RWPE2 (cell line): ENCODE results near the gene IGDCC3.

Source experiments
- ATAC-seq: fragments of 200-7000 bp; cut with Tn5 transposase; 3 replicates; pipeline ENCODE4 v1.9.1; 2021; ENCODE audit warnings: low read depth
- DNase-seq: peaks from one replicate; pipeline ENCODE4 v3.0.0-alpha.2; 2020; ENCODE audit warnings: low spot score
- H3K27ac ChIP-seq: fragments of 450-650 bp; 2 replicates; pipeline ENCODE4 v1.5.1; 2017; ENCODE audit warnings: mild to moderate bottlenecking; ENCODE audit not compliant: poor library complexity, severe bottlenecking
- H3K27me3 ChIP-seq: fragments of 250-450 bp; sonication (Bioruptor Pico); 2 replicates; pipeline ENCODE4 v1.5.1; 2021; ENCODE audit warnings: mild to moderate bottlenecking, moderate library complexity; ENCODE audit not compliant: insufficient read depth, poor library complexity, severe bottlenecking
- H3K36me3 ChIP-seq: fragments of 250-450 bp; sonication (Bioruptor Pico); 2 replicates; pipeline ENCODE4 v1.5.1; 2020; ENCODE audit warnings: low read depth, mild to moderate bottlenecking, moderate library complexity
- H3K4me1 ChIP-seq: fragments of 250-450 bp; sonication (Bioruptor Pico); 2 replicates; pipeline ENCODE4 v1.5.1; 2021; ENCODE audit warnings: mild to moderate bottlenecking, moderate library complexity; ENCODE audit not compliant: insufficient read depth, poor library complexity, severe bottlenecking
- H3K4me3 ChIP-seq: fragments of 250-450 bp; sonication (Bioruptor Pico); 2 replicates; pipeline ENCODE4 v1.5.1; 2021; ENCODE audit warnings: mild to moderate bottlenecking, moderate library complexity; ENCODE audit not compliant: severe bottlenecking
- H3K9me3 ChIP-seq: fragments of 250-450 bp; sonication (Bioruptor Pico); 2 replicates; pipeline ENCODE4 v1.5.1; 2021; ENCODE audit warnings: mild to moderate bottlenecking, moderate library complexity; ENCODE audit not compliant: severe bottlenecking
- TF ChIP-seq, protein P1 (sequence below): fragments of 450-650 bp; IDR thresholded peaks from one replicate; pipeline ENCODE4 v1.5.1; 2017; ENCODE audit warnings: mild to moderate bottlenecking, moderate library complexity; ENCODE audit not compliant: poor library complexity, severe bottlenecking

IGDCC3 gene

DNA sequence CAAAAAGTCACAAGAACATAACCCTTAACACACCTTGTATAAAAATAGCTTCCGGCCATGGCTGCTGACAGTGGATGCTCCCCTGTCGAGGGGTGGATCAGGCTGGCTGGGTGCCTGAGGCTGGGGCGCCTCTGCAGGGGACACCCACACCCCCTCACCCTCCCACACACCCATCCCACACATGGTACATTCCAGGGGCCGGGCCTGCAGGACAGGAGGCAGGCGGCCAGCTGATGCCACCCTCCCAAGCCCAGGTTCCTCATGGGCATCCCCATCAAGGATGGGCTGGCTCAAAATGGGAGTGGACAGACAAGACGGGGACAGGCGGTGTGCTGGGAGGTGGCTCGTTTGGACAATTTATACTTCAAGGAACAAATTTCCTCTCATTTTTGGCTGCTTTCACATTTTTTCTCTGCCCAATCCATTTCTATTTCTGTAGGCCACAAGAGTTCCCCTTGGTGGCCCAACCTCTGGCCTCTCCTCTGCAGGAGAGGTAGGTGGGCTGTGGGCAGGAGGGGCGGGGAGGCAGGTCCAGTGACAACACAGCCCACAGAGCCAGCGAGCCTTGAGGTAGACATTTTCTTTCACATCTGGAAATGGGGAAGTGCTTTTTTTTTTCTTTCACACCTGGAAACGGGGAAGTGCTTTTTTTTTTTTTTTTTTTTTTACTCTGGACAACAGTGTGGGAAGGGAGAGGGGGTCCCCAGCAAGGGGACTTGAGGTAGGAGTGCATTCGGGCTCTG is 50.0 kb downstream of the IGDCC3 start:
- no peak for ATAC-seq
- DNase-seq = no peak
- Histone ChIP-seq H3K4me3 (no peak overlapping the region), H3K9me3 (no peaks in the 10 kb centered on the region), H3K27me3 (no peaks in the 10 kb centered on the region), H3K27ac (no peak overlapping the region), H3K36me3 (no peaks in the 10 kb centered on the region), H3K4me1 (no peaks in the 10 kb centered on the region)
- TF ChIP-seq, protein P1, sequence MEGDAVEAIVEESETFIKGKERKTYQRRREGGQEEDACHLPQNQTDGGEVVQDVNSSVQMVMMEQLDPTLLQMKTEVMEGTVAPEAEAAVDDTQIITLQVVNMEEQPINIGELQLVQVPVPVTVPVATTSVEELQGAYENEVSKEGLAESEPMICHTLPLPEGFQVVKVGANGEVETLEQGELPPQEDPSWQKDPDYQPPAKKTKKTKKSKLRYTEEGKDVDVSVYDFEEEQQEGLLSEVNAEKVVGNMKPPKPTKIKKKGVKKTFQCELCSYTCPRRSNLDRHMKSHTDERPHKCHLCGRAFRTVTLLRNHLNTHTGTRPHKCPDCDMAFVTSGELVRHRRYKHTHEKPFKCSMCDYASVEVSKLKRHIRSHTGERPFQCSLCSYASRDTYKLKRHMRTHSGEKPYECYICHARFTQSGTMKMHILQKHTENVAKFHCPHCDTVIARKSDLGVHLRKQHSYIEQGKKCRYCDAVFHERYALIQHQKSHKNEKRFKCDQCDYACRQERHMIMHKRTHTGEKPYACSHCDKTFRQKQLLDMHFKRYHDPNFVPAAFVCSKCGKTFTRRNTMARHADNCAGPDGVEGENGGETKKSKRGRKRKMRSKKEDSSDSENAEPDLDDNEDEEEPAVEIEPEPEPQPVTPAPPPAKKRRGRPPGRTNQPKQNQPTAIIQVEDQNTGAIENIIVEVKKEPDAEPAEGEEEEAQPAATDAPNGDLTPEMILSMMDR = no peak

DNA sequence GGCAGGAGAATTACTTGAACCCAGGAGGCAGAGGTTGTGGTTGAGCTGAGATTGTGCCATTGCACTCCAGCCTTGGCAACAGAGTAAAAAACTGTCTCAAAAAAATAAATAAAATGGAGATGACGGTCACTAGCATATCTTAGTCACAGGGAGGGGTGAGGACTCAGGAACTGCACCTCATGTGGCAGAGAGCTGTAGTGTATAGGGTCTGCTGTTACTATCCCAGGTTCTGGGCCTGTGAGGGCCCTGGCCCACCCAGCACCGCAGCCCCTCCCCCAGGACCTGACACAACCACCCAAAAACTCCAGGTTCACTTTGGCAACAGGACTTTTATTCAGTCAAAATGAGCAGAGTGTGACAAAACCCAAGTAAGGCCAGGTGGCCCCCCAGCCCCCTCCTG is 51.0 kb downstream of the IGDCC3 start:
- Histone ChIP-seq H3K27ac (no peak overlapping the region), H3K36me3 (no peaks in the 10 kb centered on the region), H3K4me3 (no peak overlapping the region), H3K4me1 (no peaks in the 10 kb centered on the region), H3K9me3 (no peaks in the 10 kb centered on the region), H3K27me3 (no peaks in the 10 kb centered on the region)
- no peak for ATAC-seq
- DNase-seq = no peak
- TF ChIP-seq, protein P1 = no peak

DNA sequence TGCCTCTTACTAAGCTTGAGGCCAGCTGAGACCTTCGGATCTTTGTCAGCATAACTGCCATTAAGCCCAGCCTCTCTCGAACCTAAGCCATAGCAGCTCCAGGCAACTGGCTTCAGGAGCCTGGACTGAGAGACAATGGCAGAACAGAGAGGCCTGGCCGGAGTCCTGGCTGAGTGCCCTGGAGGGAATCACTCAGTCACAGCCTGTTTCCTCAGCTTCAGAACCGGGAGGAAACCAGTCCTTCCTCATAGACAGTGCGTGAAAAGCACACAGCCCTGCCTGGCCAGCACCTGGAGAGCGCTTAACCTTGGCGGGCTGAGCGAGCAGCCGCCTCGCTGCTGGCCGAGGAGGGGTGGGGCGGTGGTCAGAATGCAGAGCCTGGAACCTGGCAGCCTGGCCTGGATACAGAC is 51.7 kb downstream of the IGDCC3 start:
- Histone ChIP-seq H3K9me3 (no peaks in the 10 kb centered on the region), H3K27me3 (no peaks in the 10 kb centered on the region), H3K27ac (no peak overlapping the region), H3K4me3 (no peak overlapping the region), H3K4me1 (no peaks in the 10 kb centered on the region), H3K36me3 (no peaks in the 10 kb centered on the region)
- TF ChIP-seq, protein P1 = no peak
- DNase-seq = no peak
- 0 out of 3 replicates have a peak, but pooled peaks have one; percentile 21 for ATAC-seq

DNA sequence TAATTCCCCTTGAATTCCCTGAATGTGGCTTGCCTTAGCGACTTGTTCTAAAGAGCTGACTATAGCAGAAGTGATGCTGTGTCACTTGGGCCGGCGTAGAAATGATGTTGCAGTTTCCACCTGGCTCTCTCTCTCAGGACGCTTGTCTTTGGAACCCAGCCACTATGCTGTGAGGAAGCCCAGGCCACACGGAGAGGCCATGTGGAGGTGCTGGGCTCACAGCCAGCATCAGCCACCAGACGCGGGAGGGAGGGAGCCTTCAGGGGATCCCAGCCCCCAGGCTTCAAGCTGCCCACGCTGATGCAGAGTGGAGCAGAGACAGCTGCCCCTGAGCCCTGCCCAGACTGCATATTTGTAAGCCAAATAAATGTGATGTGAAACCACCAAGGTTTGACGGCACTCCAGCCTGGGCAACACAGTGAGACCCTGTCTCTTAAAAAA is 54.7 kb downstream of the IGDCC3 start:
- Histone ChIP-seq H3K9me3 (no peaks in the 10 kb centered on the region), H3K4me3 (no peak overlapping the region), H3K36me3 (no peaks in the 10 kb centered on the region), H3K4me1 (no peaks in the 10 kb centered on the region), H3K27ac (no peak overlapping the region), H3K27me3 (no peaks in the 10 kb centered on the region)
- no peak for DNase-seq
- no peak for ATAC-seq
- TF ChIP-seq, protein P1 = no peak

DNA sequence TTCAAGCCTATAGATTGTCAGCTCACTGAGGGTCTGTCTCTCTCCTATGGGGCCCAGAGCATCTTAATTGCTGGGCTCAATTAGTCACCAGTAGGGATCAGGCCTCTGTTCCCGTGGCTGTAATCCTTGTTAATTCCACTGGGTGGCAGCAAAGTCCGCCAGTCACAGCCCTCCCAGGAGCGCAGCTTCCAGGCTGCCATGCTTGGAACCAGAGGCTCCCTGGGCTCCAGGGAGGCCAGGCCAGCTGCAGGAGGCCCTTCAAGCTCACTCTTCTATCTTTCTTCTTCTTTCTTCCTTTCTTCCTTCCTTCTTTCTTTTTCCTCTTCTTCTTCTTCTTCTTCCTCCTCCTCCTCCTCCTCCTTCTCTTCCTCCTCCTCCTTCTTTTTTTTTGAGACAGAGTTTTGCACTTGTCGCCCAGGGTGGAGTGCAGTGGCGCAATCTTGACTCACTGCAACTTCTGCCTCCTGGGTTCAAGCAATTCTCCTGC is 58.9 kb downstream of the IGDCC3 start:
- no peaks in the 10 kb centered on the region for H3K9me3 ChIP-seq
- DNase-seq (no peak), ATAC-seq (peak; percentile 98)
- TF ChIP-seq, protein P1 = peak; percentile 99
- no peak overlapping the region for H3K4me3 ChIP-seq
- H3K4me1 ChIP-seq = no peaks in the 10 kb centered on the region
- no peak overlapping the region for H3K27ac ChIP-seq
- H3K27me3 ChIP-seq = no peaks in the 10 kb centered on the region
- H3K36me3 ChIP-seq = no peaks in the 10 kb centered on the region
